Measurements from ENCODE around the gene LDLRAD4. TPM values are rescaled to one million over a fixed set of nuclear protein-coding genes. Genes with fewer than 3 reads are reported as not detected.
"Not testable (repeated sequence)": the region's sequence is repeated elsewhere in the genome, so short reads cannot be mapped to it uniquely, and the experiment has no call there.

The LDLRAD4 gene
- total RNA-seq, 1 experiment from 2014 or later: not detected

GRCh38 chr18:13483316-13484270 is 265.0 kb downstream of the LDLRAD4 start:
- DNase-seq (ENCODE audit: low read depth): no peak

GRCh38 chr18:13485182-13485581 is 266.6 kb downstream of the LDLRAD4 start:
- no peak for DNase-seq (ENCODE audit: low read depth)

- no peak for DNase-seq (ENCODE audit: low read depth)
These were observed 267.0 kb downstream of the LDLRAD4 start for GRCh38 chr18:13485604-13486003.

- no peak for DNase-seq (ENCODE audit: low read depth)
These were observed 267.7 kb downstream of the LDLRAD4 start for GRCh38 chr18:13486284-13486683.

GRCh38 chr18:13486686-13487085 is 268.1 kb downstream of the LDLRAD4 start:
- DNase-seq (ENCODE audit: low read depth): no peak

GRCh38 chr18:13487237-13487636 is 268.7 kb downstream of the LDLRAD4 start:
- DNase-seq (ENCODE audit: low read depth): no peak

- no peak for DNase-seq (ENCODE audit: low read depth)
These were observed 269.8 kb downstream of the LDLRAD4 start for GRCh38 chr18:13488281-13488929.

GRCh38 chr18:13489303-13489702 is 270.7 kb downstream of the LDLRAD4 start:
- not testable (repeated sequence) for DNase-seq (ENCODE audit: low read depth)

- no peak for DNase-seq (ENCODE audit: low read depth)
These were observed 272.6 kb downstream of the LDLRAD4 start for GRCh38 chr18:13491138-13491537.

- no peak for DNase-seq (ENCODE audit: low read depth)
These were observed 273.8 kb downstream of the LDLRAD4 start for GRCh38 chr18:13492314-13492713.

- no peak for DNase-seq (ENCODE audit: low read depth)
These were observed 274.5 kb downstream of the LDLRAD4 start for GRCh38 chr18:13493079-13493478.

GRCh38 chr18:13493725-13494124 is 275.2 kb downstream of the LDLRAD4 start:
- DNase-seq (ENCODE audit: low read depth): no peak

- DNase-seq (ENCODE audit: low read depth): no peak
These were observed 276.4 kb downstream of the LDLRAD4 start for GRCh38 chr18:13494871-13495445.

GRCh38 chr18:13495961-13496360 is 277.4 kb downstream of the LDLRAD4 start:
- DNase-seq (ENCODE audit: low read depth): no peak

- no peak for DNase-seq (ENCODE audit: low read depth)
These were observed 278.2 kb downstream of the LDLRAD4 start for GRCh38 chr18:13496691-13497281.

- no peak for DNase-seq (ENCODE audit: low read depth)
These were observed 281.2 kb downstream of the LDLRAD4 start for GRCh38 chr18:13499803-13500202.

- peak; percentile 55 for DNase-seq (ENCODE audit: low read depth)
These were observed 281.8 kb downstream of the LDLRAD4 start for GRCh38 chr18:13500227-13500865.

- DNase-seq (ENCODE audit: low read depth): no peak
These were observed 282.4 kb downstream of the LDLRAD4 start for GRCh38 chr18:13500869-13501542.

- no peak for DNase-seq (ENCODE audit: low read depth)
These were observed 283.0 kb downstream of the LDLRAD4 start for GRCh38 chr18:13501543-13501887.

GRCh38 chr18:13501891-13502290 is 283.3 kb downstream of the LDLRAD4 start:
- DNase-seq (ENCODE audit: low read depth): no peak

GRCh38 chr18:13502585-13502984 is 284.0 kb downstream of the LDLRAD4 start:
- peak; percentile 4 for DNase-seq (ENCODE audit: low read depth)
